Measurements from ENCODE around the gene ZNF90.
A peak's percentile ranks its signal among the peaks of the same experiment; 100 is the strongest.
"Not testable (repeated sequence)": the region's sequence is repeated elsewhere in the genome, so short reads cannot be mapped to it uniquely, and the experiment has no call there.

The ZNF90 gene

GRCh38 chr19:20077791-20078463, at the start of gene ZNF90:
TSS of gene ZNF90 (plus strand) at chr19:20078000. CDS start at chr19:20078133, 133 bp downstream.
- peak; percentile 87 for DNase-seq

- DNase-seq: no peak
Observed at GRCh38 chr19:20028611-20029010, 49.2 kb upstream of the ZNF90 start.

- no peak for DNase-seq
Observed at GRCh38 chr19:20035935-20036334, 41.9 kb upstream of the ZNF90 start.

- DNase-seq: no peak
Observed at GRCh38 chr19:20038358-20039202, 39.2 kb upstream of the ZNF90 start.

- peak; percentile 96 for DNase-seq
Observed at GRCh38 chr19:20039203-20039723, 38.5 kb upstream of the ZNF90 start, which contains the start of gene ZNF682. TSS of gene ZNF682 (minus strand) at chr19:20039505. CDS start at chr19:20039345, 160 bp downstream.

GRCh38 chr19:20044663-20045062, 33.1 kb upstream of the ZNF90 start:
- no peak for DNase-seq

GRCh38 chr19:20045742-20046141, 32.1 kb upstream of the ZNF90 start:
- not testable (repeated sequence) for DNase-seq

- DNase-seq: peak; percentile 79
Observed at GRCh38 chr19:20051841-20052768, 25.7 kb upstream of the ZNF90 start.

- DNase-seq: not testable (repeated sequence)
Observed at GRCh38 chr19:20058738-20059137, 19.1 kb upstream of the ZNF90 start.

GRCh38 chr19:20060282-20060681, 17.5 kb upstream of the ZNF90 start:
- DNase-seq: no peak

GRCh38 chr19:20066861-20067260, 10.9 kb upstream of the ZNF90 start:
- DNase-seq: no peak

- DNase-seq: no peak
Observed at GRCh38 chr19:20067943-20068342, 9.9 kb upstream of the ZNF90 start.

GRCh38 chr19:20068559-20068958, 9.2 kb upstream of the ZNF90 start:
- not testable (repeated sequence) for DNase-seq

GRCh38 chr19:20070691-20071090, 7.1 kb upstream of the ZNF90 start:
- no peak for DNase-seq

GRCh38 chr19:20072936-20073335, 4.9 kb upstream of the ZNF90 start:
- no peak for DNase-seq

GRCh38 chr19:20078581-20079031, 806 bp downstream of the ZNF90 start:
- peak; percentile 28 for DNase-seq

GRCh38 chr19:20079476-20079875, 1.7 kb downstream of the ZNF90 start:
- DNase-seq: no peak

- no peak for DNase-seq
Observed at GRCh38 chr19:20080656-20081055, 2.9 kb downstream of the ZNF90 start.

- not testable (repeated sequence) for DNase-seq
Observed at GRCh38 chr19:20082232-20082833, 4.5 kb downstream of the ZNF90 start.

- DNase-seq: not testable (repeated sequence)
Observed at GRCh38 chr19:20082876-20083275, 5.1 kb downstream of the ZNF90 start.

- no peak for DNase-seq
Observed at GRCh38 chr19:20102097-20102496, 24.3 kb downstream of the ZNF90 start.

Data from stimulated activated CD8-positive, alpha-beta memory T cell treated with anti-CD3 and anti-CD28 coated beads, Interleukin-4, amount 100 ng/mL, for 48 hours (primary cell).